B cell (primary cell): ENCODE results near the gene PIGQ. TPM values are rescaled to one million over a fixed set of nuclear protein-coding genes. Genes with fewer than 3 reads are reported as not detected.

Source experiments
- ATAC-seq: fragments of 200-7000 bp; cut with Tn5 transposase; one replicate; pipeline ENCODE4 v1.10.0; 2021; ENCODE audit warnings: low read depth, mild to moderate bottlenecking, moderate number of reproducible peaks, moderate library complexity
- CTCF ChIA-PET: fragments of 350-600 bp; sonication (Branson Sonifier 250); formaldehyde crosslinking; loops from one replicate; lab custom pipeline; 2021; ENCODE audit warnings: antibody characterized with exemption, inconsistent platforms; lab: Charles Lee
- POLR2A ChIA-PET: fragments of 350-600 bp; sonication (Branson Sonifier 250); formaldehyde crosslinking; loops from one replicate; lab custom pipeline; 2021; ENCODE audit warnings: antibody characterized with exemption; lab: Charles Lee
- DNase-seq: peaks from one replicate; pipeline ENCODE4 v3.0.0; 2013
- H2AFZ ChIP-seq: 2 replicates; pipeline ENCODE4 v1.6.1; 2012; ENCODE audit warnings: mild to moderate bottlenecking, low read depth, low read length; ENCODE audit not compliant: insufficient read depth, poor library complexity, severe bottlenecking
- H3K27ac ChIP-seq, 2 donors: 1 replicate in 1 of 2; 2 replicates in 1 of 2; pipeline ENCODE4 v1.5.1; 2012 to 2013; ENCODE audit warnings: low read length in 2 of 2, mild to moderate bottlenecking in 2 of 2, moderate library complexity in 1 of 2
- H3K27me3 ChIP-seq, 4 experiments: fragments of 200-600 bp in 1 of 4; sonication (generic) in 1 of 4; replicated peaks in 1 of 4; 1 replicate in 2 of 4; 2 replicates in 2 of 4; pipeline versions ENCODE4 v1.6.1 to v1.7.0; 2013 to 2016; ENCODE audit warnings: low read length in 3 of 4, mild to moderate bottlenecking in 2 of 4, mixed read lengths in 1 of 4, moderate library complexity in 1 of 4; ENCODE audit not compliant: insufficient read depth in 4 of 4, control insufficient read depth in 3 of 4; ENCODE audit errors: control extremely low read depth in 1 of 4
- H3K36me3 ChIP-seq, 2 experiments: replicated peaks in 1 of 2; 1 replicate in 1 of 2; 2 replicates in 1 of 2; pipeline versions ENCODE4 v1.6.1 to v1.7.1; 2013; ENCODE audit warnings: low read length in 1 of 2; ENCODE audit not compliant: insufficient read depth in 2 of 2, control insufficient read depth in 1 of 2; ENCODE audit errors: control extremely low read depth in 1 of 2, extremely low read depth in 1 of 2
- H3K4me1 ChIP-seq, 2 donors: fragments of 200-600 bp in 1 of 2; sonication (generic) in 1 of 2; 1 replicate in 1 of 2; 2 replicates in 1 of 2; pipeline versions ENCODE4 v1.5.1 to v1.6.1; 2013 to 2017; ENCODE audit warnings: low read length in 2 of 2; ENCODE audit not compliant: control insufficient read depth in 2 of 2, insufficient read depth in 2 of 2
- H3K4me2 ChIP-seq: replicated peaks from 2 replicates; pipeline ENCODE3; 2012; ENCODE audit warnings: mild to moderate bottlenecking, low read depth, low read length; ENCODE audit not compliant: poor library complexity, severe bottlenecking
- H3K4me3 ChIP-seq, 5 experiments: fragments of 200-600 bp in 1 of 5; sonication (generic) in 1 of 5; 1 replicate in 3 of 5; 2 replicates in 2 of 5; pipeline versions ENCODE4 v1.5.1 to v1.7.0; 2011 to 2016; ENCODE audit warnings: low read length in 4 of 5, mild to moderate bottlenecking in 4 of 5, low read depth in 2 of 5, control low read depth in 1 of 5, moderate library complexity in 1 of 5; ENCODE audit not compliant: insufficient read depth in 1 of 5; ENCODE audit errors: control extremely low read depth in 1 of 5, extremely low read depth in 1 of 5
- H3K79me2 ChIP-seq: fragments of 200-600 bp; sonication (generic); one replicate; pipeline ENCODE4 v1.6.0; 2016; ENCODE audit warnings: low read length; ENCODE audit not compliant: control insufficient read depth, insufficient read depth
- H3K9ac ChIP-seq: fragments of 200-600 bp; sonication (generic); 2 replicates; pipeline ENCODE4 v1.6.1; 2017; ENCODE audit warnings: mild to moderate bottlenecking, low read length, moderate library complexity
- H3K9me3 ChIP-seq, 3 donors: one replicate each; pipeline versions ENCODE4 v1.6.1 to v1.7.1; 2013; ENCODE audit warnings: low read length in 2 of 3; ENCODE audit not compliant: control insufficient read depth in 2 of 3, insufficient read depth in 1 of 3; ENCODE audit errors: control extremely low read depth in 1 of 3
- H4K20me1 ChIP-seq: 2 replicates; pipeline ENCODE4 v1.6.0; 2012; ENCODE audit warnings: mild to moderate bottlenecking, low read length; ENCODE audit not compliant: insufficient read depth, control insufficient read depth, poor library complexity, severe bottlenecking
- H3K27ac Mint-ChIP-seq: one replicate; pipeline ENCODE4 v1.8.0; 2021; ENCODE audit warnings: mixed read lengths
- H3K27me3 Mint-ChIP-seq: one replicate; pipeline ENCODE4 v1.8.0; 2021; ENCODE audit warnings: mixed read lengths
- H3K4me1 Mint-ChIP-seq: one replicate; pipeline ENCODE4 v1.8.0; 2021; ENCODE audit warnings: mixed read lengths
- H3K4me3 Mint-ChIP-seq: one replicate; pipeline ENCODE4 v1.8.0; 2021; ENCODE audit warnings: mixed read lengths
- H3K9me3 Mint-ChIP-seq: one replicate; pipeline ENCODE4 v1.8.0; 2022; ENCODE audit warnings: mixed read lengths; ENCODE audit not compliant: insufficient read depth
- CTCF ChIP-seq: fragments of 200-600 bp; IDR thresholded peaks from one replicate; pipeline ENCODE4 v1.8.0; 2022; ENCODE audit warnings: antibody characterized with exemption, mild to moderate bottlenecking
- EZH2 ChIP-seq: IDR thresholded peaks from 2 replicates; pipeline ENCODE4 v1.6.1; 2012; ENCODE audit warnings: borderline replicate concordance, low read depth, mild to moderate bottlenecking, moderate library complexity, low read length; ENCODE audit not compliant: insufficient read depth, poor library complexity, severe bottlenecking
- WGBS: methylation state at CpG from one replicate; pipeline ENCODE4 v1.1.5; 2013; ENCODE audit warnings: missing lambda C conversion rate; ENCODE audit not compliant: insufficient coverage; 5-methylcytosine and 5-hydroxymethylcytosine counted together
- intact Hi-C: fragments of 100-400 bp; cut with micrococcal nuclease; formaldehyde crosslinking; loops from one replicate; pipeline ENCODE4 v1.10.0; 2022
- polyA plus RNA-seq: library from polyadenylated mRNA; depleted of rRNA; stranded (reverse); fragments of >200 nt; gene quantifications from 2 replicates; pipeline ENCODE4 v1.2.3, GENCODE V29; 2012
- total RNA-seq, 2 donors: library from RNA; stranded (reverse); fragments of 120-200 nt in 1 of 2; gene quantifications; 1 replicate in 1 of 2; 2 replicates in 1 of 2; pipeline versions ENCODE4 v1.2.3 to v1.2.4, GENCODE V29; 2013 to 2022

PIGQ gene
- total and polyA plus RNA-seq, 2 donors (not counting 1 experiment from before 2014, with no cell fraction given), result 56.9 to 68.5 TPM

DNA sequence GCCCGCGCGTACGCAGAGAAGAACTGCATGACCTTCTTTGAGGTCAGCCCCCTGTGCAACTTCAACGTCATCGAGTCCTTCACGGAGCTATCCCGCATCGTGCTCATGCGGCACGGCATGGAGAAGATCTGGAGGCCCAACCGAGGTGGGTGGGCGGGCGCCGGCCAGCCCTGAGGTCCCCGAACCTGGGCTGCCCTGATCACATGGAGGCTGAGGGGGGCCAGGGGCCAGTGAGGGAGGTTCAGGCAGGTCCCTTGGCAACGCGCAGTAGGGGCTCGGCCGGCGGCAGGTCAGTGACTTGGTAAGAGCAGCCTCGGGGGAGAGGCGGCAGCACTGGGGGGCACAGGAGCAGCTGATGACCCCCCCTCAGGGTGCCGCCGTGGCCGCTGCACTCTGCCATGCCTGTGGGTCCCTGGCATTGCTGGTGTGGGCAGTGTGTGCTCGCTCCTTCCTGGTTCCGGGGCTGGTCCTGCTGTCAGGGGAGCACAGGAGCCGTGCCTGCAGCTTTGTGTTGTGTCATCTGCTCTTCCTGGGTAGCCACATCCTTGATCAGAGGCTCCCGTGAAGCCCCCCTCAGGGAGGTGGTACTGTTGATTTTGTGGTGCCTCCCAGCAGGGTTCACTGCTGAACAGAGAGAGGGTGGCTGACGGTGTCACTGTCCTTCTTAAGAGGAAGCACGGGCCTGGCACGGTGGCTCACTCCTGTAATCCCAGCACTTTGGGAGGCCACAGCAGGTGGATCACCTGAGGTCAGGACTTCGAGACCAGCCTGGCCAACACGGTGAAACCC is 56.4 kb downstream of the PIGQ start:
- no peak overlapping the region for H3K4me2 ChIP-seq
- peaks cover 0 to 12% of the 10 kb centered on the region in 2 experiments for H3K36me3 ChIP-seq
- ChIA-PET POLR2A (no interaction called here), CTCF (no interaction called here)
- H3K4me1 ChIP-seq, result no peaks in the 10 kb centered on the region
- H3K27ac ChIP-seq, result no peak overlapping the region
- H3K9me3 ChIP-seq, result no peaks in the 10 kb centered on the region
- H3K27me3 Mint-ChIP-seq, result no peaks in the 10 kb centered on the region
- intact Hi-C loops, result no loop called here
- H3K79me2 ChIP-seq, result no peaks in the 10 kb centered on the region
- no peak overlapping the region for H3K4me3 Mint-ChIP-seq
- WGBS, result 95% methylated on average over 34 of the region's 35 CpGs
- H3K27me3 ChIP-seq, result no peaks in the 10 kb centered on the region
- H4K20me1 ChIP-seq, result no peaks in the 10 kb centered on the region
- H3K4me1 Mint-ChIP-seq, result no peaks in the 10 kb centered on the region
- DNase-seq, result no peak
- H2AFZ ChIP-seq, result no peak overlapping the region
- no peak overlapping the region for H3K9ac ChIP-seq
- no peak overlapping the region for H3K4me3 ChIP-seq
- H3K27ac Mint-ChIP-seq, result no peak overlapping the region
- H3K9me3 Mint-ChIP-seq, result no peaks in the 10 kb centered on the region
- no peak for ATAC-seq
- TF ChIP-seq CTCF (no peak), EZH2 (no peak)

DNA sequence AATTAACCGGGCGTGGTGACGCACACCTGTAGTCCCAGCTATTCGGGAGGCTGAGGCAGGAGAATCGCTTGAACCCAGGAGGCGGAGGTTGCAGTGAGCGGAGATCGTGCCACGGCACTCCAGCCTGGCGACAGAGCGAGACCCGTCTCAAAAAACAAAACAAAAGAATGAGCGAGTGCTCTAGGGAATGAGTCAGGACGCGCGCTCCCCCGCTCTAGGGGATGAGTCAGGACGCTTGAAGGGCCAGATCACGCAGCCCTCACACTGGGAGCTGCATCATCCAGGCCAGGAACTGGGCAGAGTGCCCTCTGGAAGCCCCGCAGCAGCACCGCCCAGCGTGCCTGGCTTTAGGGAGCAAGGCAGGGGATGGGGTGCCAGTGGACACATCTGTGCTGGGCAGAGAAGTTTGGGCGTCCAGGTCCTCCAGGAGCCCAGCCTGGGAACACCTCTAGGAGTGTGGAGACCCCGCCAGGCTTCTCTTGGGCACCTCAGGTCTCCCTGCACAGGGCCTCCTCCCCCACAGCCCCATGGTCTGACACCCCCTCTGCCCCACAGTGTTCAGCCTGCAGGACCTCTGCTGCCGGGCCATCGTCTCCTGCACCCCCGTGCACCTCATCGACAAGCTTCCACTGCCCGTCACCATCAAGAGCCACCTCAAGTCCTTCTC is 57.2 kb downstream of the PIGQ start:
- Histone ChIP-seq H3K4me3 (no peak overlapping the region), H3K9me3 (no peaks in the 10 kb centered on the region), H3K27me3 (no peaks in the 10 kb centered on the region), H2AFZ (no peak overlapping the region), H4K20me1 (no peaks in the 10 kb centered on the region), H3K79me2 (no peaks in the 10 kb centered on the region), H3K4me2 (no peak overlapping the region), H3K27ac (no peak overlapping the region), H3K9ac (no peak overlapping the region), H3K36me3 (peaks cover 0 to 12% of the 10 kb centered on the region in 2 experiments), H3K4me1 (no peaks in the 10 kb centered on the region)
- Mint-ChIP-seq H3K4me3 (no peak overlapping the region), H3K27me3 (no peaks in the 10 kb centered on the region), H3K4me1 (no peaks in the 10 kb centered on the region), H3K9me3 (no peaks in the 10 kb centered on the region), H3K27ac (no peak overlapping the region)
- TF ChIP-seq CTCF, result no peak
- TF ChIP-seq EZH2, result no peak
- intact Hi-C loops, result no loop called here
- ChIA-PET POLR2A (no interaction called here), CTCF (no interaction called here)
- no peak for DNase-seq
- no peak for ATAC-seq
- 94% methylated on average over 29 of the region's 29 CpGs for WGBS
